HG02610 (cell line): ENCODE data around the gene CPXM2.

Experiments
- ATAC-seq: cut with Tn5 transposase; IDR thresholded peaks from one replicate; pipeline ENCODE4 v1.9.1; 2021; ENCODE audit warnings: mild to moderate bottlenecking, moderate library complexity; ENCODE audit not compliant: unreplicated experiment

Gene CPXM2

GRCh38 chr10:123778719-123779517, 112.7 kb downstream of the CPXM2 start:
- ATAC-seq, result no peak

GRCh38 chr10:123777881-123778280, 113.7 kb downstream of the CPXM2 start:
- no peak for ATAC-seq

GRCh38 chr10:123774132-123774742, 117.4 kb downstream of the CPXM2 start:
- ATAC-seq, result no peak

GRCh38 chr10:123772645-123773508, 118.7 kb downstream of the CPXM2 start:
- ATAC-seq, result no peak

- no peak for ATAC-seq
Observed at GRCh38 chr10:123771877-123772644, 119.5 kb downstream of the CPXM2 start.

- ATAC-seq, result no peak
Observed at GRCh38 chr10:123769647-123770046, 122.0 kb downstream of the CPXM2 start.

GRCh38 chr10:123766761-123767160, 124.8 kb downstream of the CPXM2 start:
- ATAC-seq, result no peak

- no peak for ATAC-seq
Observed at GRCh38 chr10:123766012-123766411, 125.6 kb downstream of the CPXM2 start.

- no peak for ATAC-seq
Observed at GRCh38 chr10:123761666-123762230, 129.9 kb downstream of the CPXM2 start.

- ATAC-seq, result no peak
Observed at GRCh38 chr10:123761038-123761428, 130.6 kb downstream of the CPXM2 start.

GRCh38 chr10:123760356-123761037, 131.1 kb downstream of the CPXM2 start:
- ATAC-seq, result no peak

GRCh38 chr10:123759501-123760031, 132.0 kb downstream of the CPXM2 start:
- no peak for ATAC-seq

GRCh38 chr10:123759041-123759440, 132.6 kb downstream of the CPXM2 start:
- no peak for ATAC-seq

- no peak for ATAC-seq
Observed at GRCh38 chr10:123757853-123758252, 133.8 kb downstream of the CPXM2 start.

- no peak for ATAC-seq
Observed at GRCh38 chr10:123755061-123755460, 136.5 kb downstream of the CPXM2 start.

- ATAC-seq, result no peak
Observed at GRCh38 chr10:123754123-123754522, 137.5 kb downstream of the CPXM2 start.

- ATAC-seq, result no peak
Observed at GRCh38 chr10:123751342-123752134, 140.1 kb downstream of the CPXM2 start.

- no peak for ATAC-seq
Observed at GRCh38 chr10:123750901-123751300, 140.7 kb downstream of the CPXM2 start.

GRCh38 chr10:123748711-123749110, 142.9 kb downstream of the CPXM2 start:
- no peak for ATAC-seq
